Activated CD8-positive, alpha-beta T cell treated with anti-CD3 and anti-CD28 coated beads for 36 hours (primary cell): ENCODE results near the gene RAD51B. TPM values are rescaled to one million over a fixed set of nuclear protein-coding genes. Genes with fewer than 3 reads are reported as not detected.

Experiments
- ATAC-seq: fragments of 200-7000 bp; cut with Tn5 transposase; one replicate; pipeline ENCODE4 v1.10.0; 2021; ENCODE audit warnings: mild to moderate bottlenecking, moderate library complexity
- CTCF ChIA-PET: fragments of 350-600 bp; sonication (Branson Sonifier 250); formaldehyde crosslinking; loops from one replicate; lab custom pipeline; 2021; ENCODE audit warnings: antibody characterized with exemption; lab: Charles Lee
- POLR2A ChIA-PET: fragments of 350-600 bp; sonication (Branson Sonifier 250); formaldehyde crosslinking; loops from one replicate; lab custom pipeline; 2021; ENCODE audit warnings: antibody characterized with exemption; lab: Charles Lee
- DNase-seq: peaks from one replicate; pipeline ENCODE4 v3.0.0-alpha.2; 2020
- H3K27ac Mint-ChIP-seq: one replicate; pipeline ENCODE4 v1.8.0; 2021; ENCODE audit warnings: mild to moderate bottlenecking, mixed read lengths
- H3K27me3 Mint-ChIP-seq: one replicate; pipeline ENCODE4 v1.8.0; 2021; ENCODE audit warnings: mixed read lengths
- H3K36me3 Mint-ChIP-seq: one replicate; pipeline ENCODE4 v1.8.0; 2021; ENCODE audit warnings: low read depth, mixed read lengths
- H3K4me1 Mint-ChIP-seq: one replicate; pipeline ENCODE4 v1.8.0; 2021; ENCODE audit warnings: low read depth, mixed read lengths
- H3K4me3 Mint-ChIP-seq: one replicate; pipeline ENCODE4 v1.8.0; 2021; ENCODE audit warnings: mild to moderate bottlenecking, moderate library complexity, mixed read lengths
- H3K9me3 Mint-ChIP-seq: one replicate; pipeline ENCODE4 v1.8.0; 2021; ENCODE audit warnings: mixed read lengths
- intact Hi-C: fragments of 100-400 bp; cut with micrococcal nuclease; formaldehyde crosslinking; loops from one replicate; pipeline ENCODE4 v1.10.0; 2022
- total RNA-seq, 2 experiments: library from RNA; stranded (reverse); gene quantifications; one replicate each; pipeline ENCODE4 v1.2.3, GENCODE V29; 2021
- TF ChIP-seq, protein P1 (sequence below): fragments of 200-600 bp; IDR thresholded peaks from one replicate; pipeline ENCODE4 v1.8.0; 2022; ENCODE audit warnings: antibody characterized with exemption, mild to moderate bottlenecking

RAD51B gene
- total RNA-seq, 2 experiments from 2014 or later, result 38.2 to 40.6 TPM

DNA sequence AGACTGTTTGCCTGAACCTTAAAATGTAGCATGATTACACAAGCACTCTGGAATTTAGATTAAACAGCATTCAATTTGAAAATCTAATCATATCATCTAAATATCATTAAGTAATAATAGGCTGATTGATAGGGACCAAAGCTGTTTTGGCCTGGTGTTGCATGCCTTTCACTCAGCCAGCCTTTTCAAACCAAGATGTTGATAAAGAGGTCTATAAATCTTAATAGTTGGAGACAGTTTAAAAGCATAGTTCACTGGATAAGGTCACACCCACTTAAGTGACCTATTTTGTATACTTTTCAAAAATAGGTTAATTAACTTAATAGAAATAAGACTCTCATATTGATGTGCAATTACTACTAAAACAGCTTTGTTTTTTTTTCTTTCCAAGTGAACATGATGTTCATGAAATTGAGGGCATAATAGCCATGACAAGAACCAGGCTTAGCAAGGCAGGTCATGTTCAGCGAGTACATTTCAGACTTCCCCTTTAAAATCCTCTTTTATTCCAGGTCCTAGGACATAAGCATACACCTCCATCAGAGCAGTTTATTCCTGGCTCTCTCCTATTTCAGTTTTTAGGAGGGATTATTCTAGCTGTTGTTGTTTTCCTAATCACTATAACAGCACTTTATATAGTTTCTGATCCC lies 349.0 kb downstream of the RAD51B start:
- ATAC-seq (no peak), DNase-seq (no peak)
- Mint-ChIP-seq H3K4me1 (peaks cover 3% of the 10 kb centered on the region), H3K27me3 (no peaks in the 10 kb centered on the region), H3K9me3 (no peaks in the 10 kb centered on the region), H3K36me3 (no peaks in the 10 kb centered on the region), H3K27ac (no peak overlapping the region), H3K4me3 (no peak overlapping the region)
- TF ChIP-seq, protein P1, sequence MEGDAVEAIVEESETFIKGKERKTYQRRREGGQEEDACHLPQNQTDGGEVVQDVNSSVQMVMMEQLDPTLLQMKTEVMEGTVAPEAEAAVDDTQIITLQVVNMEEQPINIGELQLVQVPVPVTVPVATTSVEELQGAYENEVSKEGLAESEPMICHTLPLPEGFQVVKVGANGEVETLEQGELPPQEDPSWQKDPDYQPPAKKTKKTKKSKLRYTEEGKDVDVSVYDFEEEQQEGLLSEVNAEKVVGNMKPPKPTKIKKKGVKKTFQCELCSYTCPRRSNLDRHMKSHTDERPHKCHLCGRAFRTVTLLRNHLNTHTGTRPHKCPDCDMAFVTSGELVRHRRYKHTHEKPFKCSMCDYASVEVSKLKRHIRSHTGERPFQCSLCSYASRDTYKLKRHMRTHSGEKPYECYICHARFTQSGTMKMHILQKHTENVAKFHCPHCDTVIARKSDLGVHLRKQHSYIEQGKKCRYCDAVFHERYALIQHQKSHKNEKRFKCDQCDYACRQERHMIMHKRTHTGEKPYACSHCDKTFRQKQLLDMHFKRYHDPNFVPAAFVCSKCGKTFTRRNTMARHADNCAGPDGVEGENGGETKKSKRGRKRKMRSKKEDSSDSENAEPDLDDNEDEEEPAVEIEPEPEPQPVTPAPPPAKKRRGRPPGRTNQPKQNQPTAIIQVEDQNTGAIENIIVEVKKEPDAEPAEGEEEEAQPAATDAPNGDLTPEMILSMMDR, result no peak
- intact Hi-C loops, result no loop called here
- ChIA-PET POLR2A (no interaction called here), CTCF (interaction anchor here (0.6 to 1.6 kb wide), 2 partner anchors 9 to 931 kb away, joined by 3 to 5 read pairs; no protein-coding TSS in a partner anchor)

DNA sequence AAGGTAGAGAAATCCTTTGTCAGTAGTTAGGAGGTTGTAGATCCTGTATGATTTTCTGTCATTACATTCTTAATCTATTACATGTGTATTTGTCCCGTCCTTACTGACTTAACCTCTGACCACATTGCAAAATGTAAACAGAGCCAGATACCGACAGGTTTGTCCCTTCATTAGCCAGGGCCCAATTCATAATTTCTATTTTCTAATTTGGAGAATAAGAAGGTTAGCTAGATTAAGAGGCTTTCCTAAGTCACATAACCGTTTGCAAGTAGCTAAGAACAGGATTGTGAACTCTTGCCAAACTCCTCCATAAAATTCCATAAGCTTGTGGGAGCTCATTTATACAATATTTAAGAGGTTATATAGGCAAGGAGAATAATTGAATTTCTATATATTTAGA lies 352.6 kb downstream of the RAD51B start:
- Mint-ChIP-seq H3K27ac (no peak overlapping the region), H3K36me3 (no peaks in the 10 kb centered on the region), H3K4me3 (no peak overlapping the region), H3K4me1 (no peaks in the 10 kb centered on the region), H3K9me3 (no peaks in the 10 kb centered on the region), H3K27me3 (no peaks in the 10 kb centered on the region)
- POLR2A ChIA-PET, result no interaction called here
- intact Hi-C loops, result no loop called here
- no peak for ATAC-seq
- no peak for DNase-seq
- CTCF ChIA-PET, result interaction anchor here (1.3 kb wide), 1 partner anchor 61 kb away, joined by 3 read pairs; no protein-coding TSS in a partner anchor
- TF ChIP-seq, protein P1, result no peak

DNA sequence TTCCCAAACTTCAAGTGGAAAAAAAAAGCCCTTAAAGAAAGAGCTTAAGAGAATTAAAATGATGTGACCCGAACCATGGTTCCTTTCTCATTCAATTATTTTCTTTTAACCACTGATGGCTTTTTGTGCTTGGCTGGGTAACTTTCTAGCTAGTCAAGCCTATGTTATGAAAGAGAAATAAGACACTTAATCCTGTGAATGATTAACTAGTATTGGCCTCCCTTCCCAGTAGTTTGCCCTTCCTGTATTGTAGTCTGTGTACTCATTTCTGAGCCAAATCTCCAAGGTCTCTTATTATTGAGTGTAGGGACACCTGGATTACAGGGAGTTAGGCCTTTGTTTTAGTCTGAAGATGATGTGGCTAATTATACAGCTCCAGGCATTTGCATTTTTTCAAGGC lies 353.0 kb downstream of the RAD51B start:
- DNase-seq, result no peak
- TF ChIP-seq, protein P1, result no peak
- Mint-ChIP-seq H3K27ac (no peak overlapping the region), H3K36me3 (no peaks in the 10 kb centered on the region), H3K27me3 (no peaks in the 10 kb centered on the region), H3K9me3 (no peaks in the 10 kb centered on the region), H3K4me1 (no peaks in the 10 kb centered on the region), H3K4me3 (no peak overlapping the region)
- CTCF ChIA-PET, result interaction anchor here (0.7 to 1.3 kb wide), 2 partner anchors 9 to 61 kb away, joined by 3 read pairs; no protein-coding TSS in a partner anchor
- POLR2A ChIA-PET, result interaction anchor here (0.6 kb wide), 1 partner anchor 337 kb away, joined by 5 read pairs; no protein-coding TSS in a partner anchor
- intact Hi-C loops, result no loop called here
- no peak for ATAC-seq

DNA sequence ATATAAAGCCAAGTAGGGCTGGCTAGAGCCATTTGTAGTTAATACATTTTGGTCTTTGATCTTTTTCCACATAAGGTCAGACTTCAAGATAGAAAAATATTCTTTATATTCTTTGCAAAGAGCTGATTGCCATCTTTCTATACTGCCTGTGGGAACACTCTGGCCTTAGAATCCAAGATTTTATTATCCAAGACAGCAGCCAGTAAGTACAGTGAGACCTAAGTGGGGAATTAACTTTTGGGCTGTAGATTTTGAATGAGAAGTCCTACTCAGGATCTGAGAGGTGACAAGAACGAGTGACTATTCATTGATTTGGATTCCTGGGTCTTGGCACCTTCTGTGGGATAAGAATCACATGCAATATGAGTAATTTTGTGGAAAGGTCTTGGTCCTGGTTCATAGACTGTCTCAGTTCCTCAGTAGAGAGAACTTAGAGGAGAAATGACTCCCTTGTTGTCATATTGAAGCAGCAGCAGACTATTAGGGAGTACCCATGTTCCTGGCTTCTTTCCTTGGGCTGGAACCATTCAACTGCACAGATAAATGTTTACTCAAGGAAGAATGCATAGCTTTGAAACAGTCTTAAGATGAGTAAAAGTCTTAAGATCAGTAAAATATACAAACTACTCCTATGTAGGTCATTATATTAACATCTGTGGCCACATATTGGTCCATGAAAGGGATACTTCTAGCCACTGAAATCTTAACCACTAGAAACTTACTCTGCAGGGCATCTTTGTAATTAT lies 353.8 kb downstream of the RAD51B start:
- Mint-ChIP-seq H3K27ac (no peak overlapping the region), H3K4me3 (no peak overlapping the region), H3K36me3 (no peaks in the 10 kb centered on the region), H3K27me3 (no peaks in the 10 kb centered on the region), H3K9me3 (no peaks in the 10 kb centered on the region), H3K4me1 (no peaks in the 10 kb centered on the region)
- ATAC-seq (no peak), DNase-seq (no peak)
- CTCF ChIA-PET, result interaction anchor here (0.7 to 1.3 kb wide), 2 partner anchors 8 to 62 kb away, joined by 3 read pairs; no protein-coding TSS in a partner anchor
- POLR2A ChIA-PET, result interaction anchor here (0.6 kb wide), 1 partner anchor 337 kb away, joined by 5 read pairs; no protein-coding TSS in a partner anchor
- intact Hi-C loops, result no loop called here
- TF ChIP-seq, protein P1, result no peak

DNA sequence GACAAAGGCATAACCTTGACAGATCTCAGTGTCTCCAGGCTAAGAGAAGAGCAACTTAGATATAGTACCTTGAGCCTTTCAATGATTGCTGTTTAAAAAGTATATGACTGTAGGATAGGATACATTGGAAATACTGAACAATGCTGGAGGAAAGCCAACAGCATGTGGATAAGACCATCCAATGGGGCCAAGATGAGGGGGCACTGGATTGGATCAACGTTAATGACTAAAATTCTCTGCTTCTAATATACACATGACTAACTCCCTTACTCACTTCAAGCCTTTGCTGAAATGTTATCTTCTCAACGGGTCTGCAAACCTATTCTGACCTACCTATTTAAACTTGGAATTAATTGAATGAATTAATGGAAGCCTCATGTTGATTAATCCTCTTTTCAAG lies 354.9 kb downstream of the RAD51B start:
- intact Hi-C loops, result no loop called here
- CTCF ChIA-PET, result no interaction called here

More for the DNA sequence above, 354.9 kb downstream of the RAD51B start:
- Mint-ChIP-seq H3K4me1 (no peaks in the 10 kb centered on the region), H3K36me3 (no peaks in the 10 kb centered on the region), H3K9me3 (no peaks in the 10 kb centered on the region), H3K27me3 (no peaks in the 10 kb centered on the region), H3K27ac (no peak overlapping the region), H3K4me3 (no peak overlapping the region)
- no peak for DNase-seq
- POLR2A ChIA-PET, result no interaction called here
- ATAC-seq, result no peak
- TF ChIP-seq, protein P1, result no peak
